K562 (cell line): ENCODE data around the gene SLC16A13. TPM values are rescaled to one million over a fixed set of nuclear protein-coding genes. Genes with fewer than 3 reads are reported as not detected.

Source experiments
- ATAC-seq: fragments of 200-7000 bp; cut with Tn5 transposase; 3 replicates; pipeline ENCODE4 v1.9.1; 2020; ENCODE audit warnings: moderate library complexity
- BruUV-seq: library from RNA; stranded (reverse); fragments of 400-500 nt; replicated peaks from 2 replicates; lab custom pipeline; 2021; lab: Mats Ljungman, UMichigan
- CTCF ChIA-PET: fragments of 300-600 bp; formaldehyde crosslinking; extraction: SDS; loops from one replicate; lab custom pipeline; 2021; ENCODE audit warnings: low intra/inter-chr PET ratio; lab: Yijun Ruan, JAX
- POLR2A ChIA-PET: fragments of 300-600, 350-650 bp; sonication (Branson Sonifier 250); formaldehyde crosslinking; extraction: SDS; loops from one replicate; lab custom pipeline; 2021; ENCODE audit warnings: antibody characterized with exemption, inconsistent platforms; lab: Yijun Ruan, JAX
- DNase-seq, 4 experiments: peaks; one replicate each; pipeline versions ENCODE4 v3.0.0 to v3.0.0-alpha.2; 2011 to 2018; ENCODE audit warnings: low spot score in 3 of 4, mixed read lengths in 3 of 4; ENCODE audit errors: extremely low read depth in 1 of 4
- FAIRE-seq: peaks from 2 replicates; lab custom pipeline; 2011; peaks lifted over from hg19 to GRCh38; lab: Jason Lieb, UNC
- H2AFZ ChIP-seq: 2 replicates; pipeline ENCODE4 v1.6.0; 2011; ENCODE audit warnings: low read depth, low read length, control low read depth, inconsistent platforms
- H3K27ac ChIP-seq: fragments of 200-600 bp; 3 replicates; pipeline ENCODE4 v1.8.0; 2011; ENCODE audit warnings: low read depth, mild to moderate bottlenecking, control low read depth, inconsistent platforms, low read length, moderate library complexity, mixed read lengths; ENCODE audit errors: extremely low read depth
- H3K27me3 ChIP-seq, 2 experiments: fragments of 300-600 bp in 1 of 2; 2 replicates in 1 of 2; 3 replicates in 1 of 2; pipeline versions ENCODE4 v1.6.0 to v1.8.0; 2011; ENCODE audit warnings: inconsistent platforms in 2 of 2, low read length in 2 of 2, mild to moderate bottlenecking in 1 of 2, mixed read lengths in 1 of 2, moderate library complexity in 1 of 2; ENCODE audit not compliant: control insufficient read depth in 2 of 2, insufficient read depth in 2 of 2
- H3K36me3 ChIP-seq: fragments of 300-600 bp; 3 replicates; pipeline ENCODE4 v1.8.0; 2011; ENCODE audit warnings: mild to moderate bottlenecking, low read length, inconsistent platforms; ENCODE audit not compliant: control insufficient read depth, insufficient read depth
- H3K4me1 ChIP-seq, 2 experiments: fragments of 200-600 bp in 1 of 2; replicated peaks in 1 of 2; 2 replicates in 1 of 2; 3 replicates in 1 of 2; pipeline versions ENCODE4 v1.5.1 to v1.8.0; 2011; ENCODE audit warnings: inconsistent platforms in 2 of 2, low read length in 2 of 2, mild to moderate bottlenecking in 1 of 2, mixed read lengths in 1 of 2, moderate library complexity in 1 of 2; ENCODE audit not compliant: control insufficient read depth in 2 of 2, insufficient read depth in 2 of 2
- H3K4me2 ChIP-seq: 2 replicates; pipeline ENCODE4 v1.6.1; 2011; ENCODE audit warnings: low read length, control low read depth, inconsistent platforms, mixed read lengths; ENCODE audit not compliant: insufficient read depth
- H3K4me3 ChIP-seq: fragments of 200-600 bp; sonication (generic), shearing (Covaris generic); 2 replicates; pipeline ENCODE4 v1.5.1; 2016; ENCODE audit warnings: control low read depth, inconsistent platforms
- H3K79me2 ChIP-seq: fragments of 200-600 bp; 3 replicates; pipeline ENCODE4 v1.8.0; 2011; ENCODE audit warnings: low read length, inconsistent platforms; ENCODE audit not compliant: control insufficient read depth, insufficient read depth
- H3K9ac ChIP-seq, 2 experiments: 2 replicates each; pipeline versions ENCODE4 v1.6.0 to v1.6.1; 2011; ENCODE audit warnings: low read depth in 2 of 2, low read length in 2 of 2, control low read depth in 1 of 2, inconsistent platforms in 1 of 2, mild to moderate bottlenecking in 1 of 2, mixed read lengths in 1 of 2; ENCODE audit not compliant: insufficient read depth in 1 of 2
- H3K9me1 ChIP-seq: one replicate; pipeline ENCODE4 v1.6.0; 2011; ENCODE audit warnings: inconsistent platforms, mild to moderate bottlenecking, low read length, moderate library complexity; ENCODE audit not compliant: control insufficient read depth, insufficient read depth
- H3K9me3 ChIP-seq: replicated peaks from 2 replicates; pipeline ENCODE4 v1.5.1; 2011; ENCODE audit warnings: low read depth, low read length, inconsistent platforms; ENCODE audit not compliant: control insufficient read depth, insufficient read depth
- H4K20me1 ChIP-seq: replicated peaks from 2 replicates; pipeline ENCODE4 v1.6.1; 2011; ENCODE audit warnings: low read length, inconsistent platforms, mixed read lengths; ENCODE audit not compliant: control insufficient read depth, insufficient read depth
- DMBX1 ChIP-seq: fragments of 250-450 bp; sonication (Bioruptor Pico); IDR thresholded peaks from 2 replicates; pipeline ENCODE4 v1.8.0; 2022; ENCODE audit warnings: inconsistent platforms, mild to moderate bottlenecking, moderate library complexity, borderline replicate concordance
- E2F8 ChIP-seq: fragments of 450-650 bp; IDR thresholded peaks from 2 replicates; pipeline ENCODE4 v1.7.1; 2018; ENCODE audit warnings: mild to moderate bottlenecking, low read depth; ENCODE audit not compliant: partially characterized antibody
- ELF2 ChIP-seq: fragments of 250-450 bp; sonication (Bioruptor Pico); IDR thresholded peaks from 2 replicates; pipeline ENCODE4 v1.5.0; 2021; ENCODE audit warnings: mild to moderate bottlenecking
- GTF2B ChIP-seq: IDR thresholded peaks from 2 replicates; pipeline ENCODE4 v1.6.1; 2011; ENCODE audit not compliant: insufficient read length; ENCODE audit errors: extremely low read depth
- GTF2F1 ChIP-seq: IDR thresholded peaks from 2 replicates; pipeline ENCODE4 v1.6.1; 2011; ENCODE audit warnings: low read depth, low read length, improper control_type of control experiment
- HCFC1 ChIP-seq: IDR thresholded peaks from 2 replicates; pipeline ENCODE4 v1.6.1; 2012; ENCODE audit warnings: low read depth, low read length, improper control_type of control experiment
- SREBF2 ChIP-seq: sonication (generic); formaldehyde crosslinking; IDR thresholded peaks from 2 replicates; pipeline ENCODE4 v1.4.0; 2020; ENCODE audit warnings: mild to moderate bottlenecking, missing genetic modification reagents
- SRSF9 ChIP-seq: fragments of 200-400 bp; formaldehyde crosslinking; IDR thresholded peaks from 2 replicates; pipeline ENCODE4 v1.6.1; 2017; ENCODE audit warnings: low read depth, low read length, borderline replicate concordance
- WGBS: fragments of 100-300 bp; shearing (Covaris generic); methylation state at CpG from one replicate; pipeline ENCODE4 v1.1.6; 2016; ENCODE audit warnings: low coverage, mixed read lengths; ENCODE audit not compliant: insufficient coverage; ENCODE audit errors: missing lambda C conversion rate; 5-methylcytosine and 5-hydroxymethylcytosine counted together
- in situ Hi-C: fragments of 300-500 bp; cut with MboI; formaldehyde crosslinking; loops from 4 replicates; pipeline ENCODE4 v1.15.0; 2018; ENCODE audit warnings: inconsistent platforms, mixed read lengths
- intact Hi-C: fragments of 100-400 bp; cut with micrococcal nuclease; formaldehyde crosslinking; loops from 2 replicates; pipeline ENCODE4 v1.14.2; 2022
- polyA plus RNA-seq, 8 experiments: library from polyadenylated mRNA; depleted of rRNA in 4 of 8; stranded (reverse) in 5 of 8; unstranded in 3 of 8; fragments of >200 nt; fragmentation: Nextera tagmentation in 2 of 8; fragmentation: Illumina TruSeq in 1 of 8; extraction: Ambion mirVana in 2 of 8; extraction: Trizol in 1 of 8; gene quantifications; 2 replicates each; pipeline versions ENCODE4 v1.2.1 to v1.2.3, GENCODE V29; 2011 to 2014; ENCODE audit warnings: inconsistent platforms in 1 of 8, missing spikeins in 1 of 8
- total RNA-seq, 7 experiments: library from RNA; depleted of rRNA in 6 of 7; stranded (reverse); fragments of >200 nt in 6 of 7; fragmentation: Illumina TruSeq in 2 of 7; extraction: Trizol in 2 of 7; gene quantifications; 2 replicates each; pipeline versions ENCODE4 v1.2.1 to v1.2.3, GENCODE V29; 2011 to 2021; ENCODE audit warnings: low replicate concordance in 1 of 7

Gene SLC16A13
- total and polyA plus RNA-seq, 9 of the 15 experiments (the other 6 are each of a cell fraction or from before 2014, with no cell fraction given) = 0.04 to 5.6 (median 0.87) TPM

- H3K9ac ChIP-seq = no peak overlapping the region
- H3K4me1 ChIP-seq = no peaks in the 10 kb centered on the region; a peak in 1 of 5 replicates
- no peak for FAIRE-seq
- no peak for DNase-seq
- intact Hi-C loops (no loop called here), in situ Hi-C loops (no loop called here)
- BruUV-seq = no TSS peak
- no peak for ATAC-seq
- 0 out of 2 replicates have a peak, but pooled peaks cover 2% of the 10 kb centered on the region for H4K20me1 ChIP-seq
- no peaks in the 10 kb centered on the region for H3K79me2 ChIP-seq
- ChIA-PET CTCF (no interaction called here), POLR2A (no interaction called here)
- H3K27ac ChIP-seq = no peak overlapping the region
- H3K36me3 ChIP-seq = no peaks in the 10 kb centered on the region
- H3K9me3 ChIP-seq = no peaks in the 10 kb centered on the region
- H3K4me3 ChIP-seq = no peak overlapping the region
- no peaks in the 10 kb centered on the region for H3K9me1 ChIP-seq
- no peak overlapping the region for H2AFZ ChIP-seq
- peaks cover 13 to 15% of the 10 kb centered on the region in 2 experiments for H3K27me3 ChIP-seq
- no peak for TF ChIP-seq GTF2B
- no peak for TF ChIP-seq E2F8
- TF ChIP-seq DMBX1 (CRISPR knock-in tag) = no peak
- no peak for TF ChIP-seq ELF2 (CRISPR knock-in tag)
- TF ChIP-seq SREBF2 (CRISPR knock-in tag) = no peak
- TF ChIP-seq SRSF9 = no peak
- no peak for TF ChIP-seq HCFC1
- no peak for TF ChIP-seq GTF2F1
- H3K4me2 ChIP-seq = no peak overlapping the region
- 4% methylated on average over 4 of the region's 4 CpGs for WGBS
Measured at GRCh38 chr17:7056386-7056785, 20.6 kb downstream of the SLC16A13 start.
